SKM-1 treated with dmso at 0.1 percent for 144 hours (cell line): ENCODE results near the gene GPR17.

Experiments used
- DNase-seq: peaks from one replicate; lab custom pipeline; 2025; ENCODE audit not compliant: unreplicated experiment; lab: John Stamatoyannopoulos, UW

Gene GPR17

GRCh38 chr2:127641133-127641532 is 4.8 kb upstream of the GPR17 start:
- DNase-seq = no peak

GRCh38 chr2:127641846-127642507 is 4.0 kb upstream of the GPR17 start:
- no peak for DNase-seq

GRCh38 chr2:127642706-127643438 is 3.1 kb upstream of the GPR17 start:
- DNase-seq = no peak

- no peak for DNase-seq
Observed at GRCh38 chr2:127643439-127644065, 2.4 kb upstream of the GPR17 start.

GRCh38 chr2:127644066-127645025 is 1.6 kb upstream of the GPR17 start:
- no peak for DNase-seq

- DNase-seq = no peak
Observed at GRCh38 chr2:127645026-127645394, 943 bp upstream of the GPR17 start.

GRCh38 chr2:127646487-127647241 is 711 bp downstream of the GPR17 start:
- no peak for DNase-seq

GRCh38 chr2:127647242-127648190 is 1.6 kb downstream of the GPR17 start:
- DNase-seq = no peak

- DNase-seq = no peak
Observed at GRCh38 chr2:127648321-127648720, 2.4 kb downstream of the GPR17 start.

- DNase-seq = no peak
Observed at GRCh38 chr2:127649100-127649611, 3.2 kb downstream of the GPR17 start.

GRCh38 chr2:127649684-127650040 is 3.7 kb downstream of the GPR17 start:
- peak; percentile 51 for DNase-seq

GRCh38 chr2:127650041-127650784 is 4.3 kb downstream of the GPR17 start:
- no peak for DNase-seq

GRCh38 chr2:127650785-127651380 is 4.9 kb downstream of the GPR17 start:
- DNase-seq = no peak

- no peak for DNase-seq
Observed at GRCh38 chr2:127651381-127651809, 5.4 kb downstream of the GPR17 start.

GRCh38 chr2:127651971-127652550 is 6.1 kb downstream of the GPR17 start:
- DNase-seq = no peak

- DNase-seq = no peak
Observed at GRCh38 chr2:127652786-127653357, 6.9 kb downstream of the GPR17 start.

GRCh38 chr2:127653421-127654083 is 7.6 kb downstream of the GPR17 start:
- no peak for DNase-seq
